GM21526 (cell line): ENCODE results near the gene CCDC71L.
"Not testable (repeated sequence)": the region's sequence is repeated elsewhere in the genome, so short reads cannot be mapped to it uniquely, and the experiment has no call there.

Experiments
- ATAC-seq: cut with Tn5 transposase; IDR thresholded peaks from one replicate; pipeline ENCODE4 v1.9.1; 2021; ENCODE audit warnings: moderate library complexity; ENCODE audit not compliant: unreplicated experiment, low FRiP score

CCDC71L gene

DNA sequence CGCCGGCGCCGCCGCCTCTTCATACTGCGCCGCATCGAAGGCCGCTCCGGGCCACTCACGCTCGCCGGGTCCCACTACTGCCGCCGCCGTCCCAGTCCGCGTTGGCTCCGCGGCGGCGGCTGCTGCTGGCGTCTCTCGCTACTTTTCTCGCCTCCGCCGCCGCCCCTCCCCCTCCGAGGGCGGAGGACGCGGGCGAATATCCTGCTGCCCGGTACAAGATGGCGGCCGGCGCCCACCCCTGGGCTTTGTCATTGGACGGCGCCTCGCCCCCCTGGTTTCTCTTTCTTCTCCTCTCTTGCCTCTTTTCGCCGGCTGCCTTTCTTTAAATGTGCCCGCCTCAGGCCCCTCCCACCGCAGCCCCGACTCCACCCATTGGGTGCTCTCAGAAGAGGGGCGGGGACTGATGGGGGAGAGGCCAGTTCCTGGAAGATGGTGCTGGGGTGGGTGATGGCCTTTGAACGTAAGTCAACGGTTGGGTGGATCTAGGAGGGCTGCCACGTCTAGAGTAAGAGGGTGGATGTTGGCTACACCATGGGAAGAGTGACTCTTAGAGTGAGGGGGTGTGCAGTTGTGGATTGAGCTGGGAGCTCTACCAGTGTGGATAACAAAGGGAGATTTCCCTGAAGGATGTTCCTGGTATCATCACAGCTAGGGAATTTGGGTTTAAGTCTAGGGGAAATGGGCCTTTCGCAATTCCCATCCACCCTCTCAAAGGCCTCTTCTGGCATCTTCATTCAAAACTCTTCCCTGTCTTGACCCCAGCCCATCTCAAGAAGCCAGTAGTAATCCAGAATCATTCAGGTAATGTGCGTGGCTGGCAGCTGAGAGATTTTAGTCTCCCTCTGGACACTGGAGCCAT, at the start of gene CCDC71L:
TSS of gene CCDC71L (minus strand) at position 297 of the 859 bp plus-strand sequence. CDS start at position 35, 262 bp downstream.
- ATAC-seq = peak; percentile 81

DNA sequence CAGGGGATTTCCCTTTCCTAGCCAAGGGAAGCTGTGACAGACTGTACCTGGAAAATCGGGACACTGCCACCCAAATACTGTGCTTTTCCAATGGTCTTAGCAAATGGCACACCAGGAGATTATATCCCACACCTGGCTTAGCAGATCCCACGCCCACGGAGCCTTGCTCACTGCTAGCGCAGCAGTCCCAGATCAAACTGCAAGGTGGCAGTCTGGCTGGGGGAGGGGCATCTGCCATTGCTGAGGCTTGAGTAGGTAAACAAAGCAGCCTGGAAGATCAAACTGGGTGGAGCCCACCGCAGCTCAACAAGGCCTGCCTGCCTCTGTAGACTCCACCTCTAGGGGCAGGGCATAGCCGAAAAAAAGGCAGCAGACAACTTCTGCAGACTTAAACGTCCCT, 48.6 kb upstream of the CCDC71L start:
- ATAC-seq = not testable (repeated sequence)

DNA sequence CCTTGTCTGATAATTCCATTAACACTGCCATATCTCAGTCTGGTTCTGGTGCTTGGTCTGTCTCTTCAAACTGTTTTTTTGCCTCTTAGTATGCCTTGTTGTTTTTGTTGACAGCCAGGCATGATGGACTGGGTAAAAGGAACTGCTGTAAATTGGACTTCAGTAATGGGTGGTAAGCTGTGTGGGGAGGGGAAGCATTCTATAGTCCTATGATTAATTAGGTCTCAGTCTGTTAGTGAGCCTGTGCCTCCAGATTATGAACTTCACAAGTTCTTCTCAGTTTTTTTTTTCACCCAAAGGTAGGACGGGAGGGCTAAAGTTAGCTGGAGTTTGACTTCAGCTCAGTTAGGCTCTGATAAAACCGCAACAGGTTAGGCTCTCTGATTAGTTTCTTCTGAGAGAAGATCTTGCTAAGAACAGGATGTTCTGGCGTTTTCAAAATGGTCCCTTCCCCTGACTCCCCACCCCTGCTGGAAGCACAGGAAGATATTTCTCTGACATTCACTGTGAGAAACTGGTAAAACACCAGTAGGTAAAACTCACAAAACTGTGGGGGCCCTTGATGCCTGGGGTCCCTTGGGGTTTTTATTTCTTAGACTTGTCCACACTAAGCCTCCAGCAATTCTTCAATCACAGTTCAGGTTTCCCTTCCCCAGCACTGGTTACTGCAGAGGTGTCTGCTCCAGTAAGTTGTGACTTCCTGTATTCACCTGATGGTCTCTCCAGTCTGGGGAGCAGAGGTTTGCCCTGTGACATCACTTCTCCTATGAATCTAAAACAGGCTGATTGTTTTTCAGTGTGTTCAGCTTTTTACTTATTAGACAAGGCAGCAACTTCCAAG, 43.3 kb upstream of the CCDC71L start:
- ATAC-seq = no peak

GRCh38 chr7:106693677-106694353, 32.9 kb upstream of the CCDC71L start:
- no peak for ATAC-seq

DNA sequence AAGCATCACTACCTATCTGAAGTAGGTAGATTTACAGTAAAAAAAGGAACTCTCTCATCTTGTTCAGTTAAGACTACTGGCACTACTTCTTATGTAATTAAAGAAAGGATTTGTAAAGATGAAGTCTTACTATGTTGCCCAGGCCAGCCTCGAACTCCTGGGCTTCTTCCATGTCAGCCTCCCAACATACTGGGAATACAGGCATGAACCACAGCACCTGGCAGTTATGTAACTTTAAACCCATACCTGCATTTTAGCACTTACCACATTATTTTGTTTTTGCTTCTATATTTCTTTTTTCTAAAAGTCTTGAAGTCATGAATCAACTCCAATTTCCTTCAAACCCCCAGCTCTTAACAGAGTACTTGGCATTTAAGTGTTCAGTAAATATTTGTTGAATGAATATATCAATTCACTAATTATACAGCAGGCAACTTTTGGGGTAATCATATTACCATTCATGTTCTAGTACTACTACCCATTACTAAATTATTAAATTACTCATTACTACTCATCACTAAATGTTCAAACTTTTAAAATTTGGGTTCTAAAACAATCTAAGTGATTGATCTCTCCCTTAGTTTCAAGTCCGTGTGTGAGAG, 31.6 kb upstream of the CCDC71L start:
- ATAC-seq = no peak

DNA sequence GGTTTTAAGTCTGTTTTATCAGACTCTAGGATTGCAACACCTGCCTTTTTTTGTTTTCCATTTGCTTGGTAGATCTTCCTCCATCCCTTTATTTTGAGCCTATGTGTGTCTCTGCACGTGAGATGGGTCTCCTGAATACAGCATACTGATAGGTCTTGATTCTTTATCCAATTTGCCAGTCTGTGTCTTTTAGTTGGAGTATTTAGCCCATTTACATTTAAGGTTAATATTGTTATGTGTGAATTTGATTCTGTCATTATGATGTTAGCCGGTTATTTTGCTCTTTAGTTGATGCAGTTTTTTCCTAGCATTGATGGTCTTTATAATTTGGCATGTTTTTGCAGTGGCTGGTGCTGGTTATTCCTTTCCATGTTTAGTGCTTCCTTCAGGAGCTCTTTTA, 27.2 kb upstream of the CCDC71L start:
- ATAC-seq = not testable (repeated sequence)

DNA sequence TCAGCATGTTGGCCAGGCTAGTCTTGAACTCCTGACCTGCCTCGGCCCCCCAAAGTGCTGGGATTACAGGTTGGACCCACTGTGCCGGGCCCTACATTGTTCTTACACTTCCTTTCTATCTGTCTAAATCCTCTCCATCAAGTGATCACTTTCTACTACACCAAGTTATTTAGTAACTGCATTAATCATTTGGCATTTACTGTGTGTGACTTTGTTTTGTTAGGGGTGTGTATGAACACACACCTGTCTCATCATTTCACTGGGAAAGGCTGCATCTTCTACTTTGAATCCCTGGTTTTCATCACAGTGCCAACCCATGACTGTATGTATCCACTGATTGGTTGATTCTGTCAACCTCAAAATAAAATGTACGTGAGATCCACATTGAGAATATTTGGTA, 23.0 kb upstream of the CCDC71L start:
- ATAC-seq = no peak

- no peak for ATAC-seq
These were observed 21.0 kb upstream of the CCDC71L start for GRCh38 chr7:106681815-106682495.

GRCh38 chr7:106679153-106679931, 18.4 kb upstream of the CCDC71L start:
- no peak for ATAC-seq

GRCh38 chr7:106678795-106679152, 17.8 kb upstream of the CCDC71L start:
- ATAC-seq = no peak

GRCh38 chr7:106676506-106676905, 15.5 kb upstream of the CCDC71L start:
- ATAC-seq = not testable (repeated sequence)

GRCh38 chr7:106673688-106674087, 12.7 kb upstream of the CCDC71L start:
- not testable (repeated sequence) for ATAC-seq

- not testable (repeated sequence) for ATAC-seq
These were observed 11.0 kb upstream of the CCDC71L start for GRCh38 chr7:106671930-106672329.

DNA sequence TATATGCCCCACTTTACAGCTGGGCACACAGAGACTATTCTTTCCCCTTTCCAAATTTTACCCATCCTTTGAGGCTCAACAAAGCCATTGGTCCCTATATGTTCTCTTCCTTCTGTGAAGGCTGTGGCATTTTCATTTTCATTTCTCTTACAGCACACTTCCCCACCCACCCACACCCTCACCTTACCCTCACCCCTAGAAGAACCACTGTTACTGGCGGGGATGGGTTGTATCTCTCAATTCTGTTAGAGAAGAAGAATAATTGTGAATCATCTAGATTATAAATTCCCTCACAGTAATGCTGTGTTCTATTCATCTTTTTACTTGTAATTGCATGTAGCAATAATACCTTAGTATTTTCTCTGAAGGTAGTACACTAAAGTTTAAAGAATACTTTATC, 10.2 kb upstream of the CCDC71L start:
- no peak for ATAC-seq

DNA sequence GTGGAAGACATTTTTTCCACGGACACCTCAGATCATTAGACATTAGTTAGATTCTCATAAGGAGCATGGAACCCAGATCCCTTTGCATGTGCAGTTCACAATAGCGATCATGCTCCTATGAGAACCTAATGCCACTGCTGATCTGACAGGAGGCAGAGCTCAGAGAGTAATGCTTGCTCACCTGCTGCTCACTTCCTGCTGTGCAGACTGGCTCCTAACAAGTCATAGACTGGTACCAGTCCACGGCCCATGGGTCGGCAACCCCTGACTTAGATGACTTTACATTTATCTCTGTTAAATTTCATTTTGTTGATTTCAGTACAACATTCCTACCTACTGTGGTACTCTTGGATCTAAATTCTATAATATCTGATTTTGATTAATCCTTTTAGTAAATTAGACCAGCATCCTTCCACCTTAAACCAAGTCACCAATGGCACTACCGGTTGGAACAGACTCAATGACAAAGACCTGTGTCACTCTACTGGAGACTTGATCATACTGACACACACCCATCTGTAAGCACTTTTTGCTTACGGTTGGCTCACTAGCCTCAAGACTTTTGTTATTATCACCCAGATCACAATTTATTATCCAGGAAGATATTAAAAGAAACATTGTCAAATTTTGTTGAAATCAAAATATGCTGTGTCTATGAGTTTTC, 8.0 kb upstream of the CCDC71L start:
- ATAC-seq = no peak

DNA sequence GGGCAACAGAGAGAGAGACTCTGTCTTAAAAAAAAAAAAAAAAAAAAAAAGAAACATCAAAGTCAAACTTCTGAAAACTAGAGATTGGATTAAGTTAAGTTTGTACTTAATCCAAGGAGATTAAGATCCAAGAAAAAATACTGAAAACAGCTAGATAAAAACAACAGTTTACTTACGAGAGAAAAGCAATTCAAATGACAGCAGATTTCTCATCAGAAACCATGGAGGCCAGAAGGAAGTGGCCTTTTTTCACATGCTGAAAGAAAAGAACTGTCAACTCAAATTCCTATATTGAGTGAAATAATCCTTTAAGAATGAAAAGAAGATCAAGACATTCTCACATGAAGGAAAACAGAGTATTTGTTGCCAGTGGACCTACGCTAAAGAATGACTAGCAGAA, 5.4 kb upstream of the CCDC71L start:
- no peak for ATAC-seq

- no peak for ATAC-seq
These were observed 3.4 kb upstream of the CCDC71L start for GRCh38 chr7:106664343-106664742.

DNA sequence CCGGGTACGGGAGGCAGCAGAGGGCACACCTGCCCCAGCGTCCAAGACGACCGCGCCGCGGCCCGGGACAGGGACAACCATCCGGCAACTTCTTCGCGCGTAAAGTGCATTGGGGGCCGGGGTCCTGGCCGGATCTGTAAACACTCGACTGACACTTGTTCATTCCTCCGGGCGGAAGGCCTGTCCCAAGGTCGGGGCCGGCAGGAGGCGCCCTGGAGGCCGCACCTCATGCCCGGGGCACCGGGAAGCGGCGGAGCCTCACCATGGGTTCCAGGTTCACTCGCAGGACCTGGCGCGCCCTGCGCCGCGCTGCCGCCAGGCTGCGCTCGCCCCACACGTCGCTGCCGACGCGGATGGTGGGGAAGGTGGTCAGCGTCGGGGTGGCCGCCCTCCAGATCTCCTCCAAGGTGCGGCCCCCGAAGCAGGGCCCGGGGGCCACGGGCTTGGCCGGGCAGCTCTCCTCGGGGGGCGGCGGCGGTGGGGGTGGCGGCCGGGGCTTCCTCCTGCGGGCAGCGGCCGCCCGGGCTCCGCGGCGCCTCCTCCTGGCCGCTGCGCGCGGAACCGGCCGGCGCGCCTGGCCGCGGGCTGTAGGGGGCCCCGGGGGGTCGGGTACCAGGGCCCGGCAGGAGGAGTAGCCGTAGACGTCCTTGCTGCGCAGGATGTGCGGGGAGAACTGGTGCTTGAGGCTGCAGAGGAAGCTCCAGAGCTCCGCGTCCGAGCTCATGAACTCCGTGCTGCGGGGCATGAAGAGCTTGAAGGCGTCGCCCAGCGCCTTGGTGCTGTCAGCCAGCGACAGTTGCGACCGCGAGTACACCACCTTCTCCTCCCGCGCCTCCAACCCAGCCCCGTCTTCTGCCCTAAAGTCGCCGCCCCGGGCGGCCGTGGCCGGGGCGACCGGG, 746 bp downstream of the CCDC71L start:
- peak; percentile 52 for ATAC-seq
